AML-193 (cell line): ENCODE measurements around the gene ADH1C.
"Not testable (repeated sequence)": the region's sequence is repeated elsewhere in the genome, so short reads cannot be mapped to it uniquely, and the experiment has no call there.

Source experiments
- DNase-seq, 2 experiments: peaks; one replicate each; lab custom pipeline; 2025; lab: John Stamatoyannopoulos, UW

Gene ADH1C

DNA sequence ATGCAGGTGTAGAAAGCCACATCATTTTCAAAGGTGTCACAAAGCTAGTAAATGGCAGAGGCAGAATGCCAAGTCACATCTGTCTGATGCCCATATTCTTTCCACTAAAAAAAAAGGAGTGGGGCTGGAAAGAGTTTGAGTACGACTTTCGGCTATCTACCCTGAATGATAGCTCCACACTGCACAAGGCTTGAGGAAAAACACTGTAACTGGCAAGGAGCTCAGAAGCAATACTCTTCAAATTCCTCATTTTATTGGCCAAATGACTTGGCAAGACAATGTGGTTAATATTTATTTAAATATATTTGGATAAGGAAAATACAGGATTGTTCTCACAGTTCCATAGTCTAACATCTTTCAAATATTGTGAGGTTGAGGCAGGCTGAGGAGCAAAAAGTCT is 5.4 kb upstream of the ADH1C start:
- DNase-seq = no peak

DNA sequence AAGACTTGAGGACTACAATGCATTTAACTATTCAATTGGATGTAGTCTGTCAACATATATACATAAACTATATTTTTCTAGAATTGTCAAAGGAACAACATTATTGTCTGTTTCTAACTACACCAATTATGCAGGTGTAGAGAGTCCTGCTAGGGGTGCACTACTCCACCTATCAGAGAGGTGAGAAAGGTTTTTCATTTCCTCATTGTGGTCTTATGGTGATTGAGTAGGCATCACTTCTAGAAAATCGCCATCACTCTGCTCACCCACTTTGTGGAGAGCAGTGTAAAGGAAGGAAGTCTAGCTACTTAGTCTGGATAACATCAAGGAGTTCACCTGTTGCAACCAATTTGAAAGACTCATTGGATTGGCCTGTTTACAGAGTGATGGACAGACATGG is 4.4 kb upstream of the ADH1C start:
- no peak for DNase-seq

DNA sequence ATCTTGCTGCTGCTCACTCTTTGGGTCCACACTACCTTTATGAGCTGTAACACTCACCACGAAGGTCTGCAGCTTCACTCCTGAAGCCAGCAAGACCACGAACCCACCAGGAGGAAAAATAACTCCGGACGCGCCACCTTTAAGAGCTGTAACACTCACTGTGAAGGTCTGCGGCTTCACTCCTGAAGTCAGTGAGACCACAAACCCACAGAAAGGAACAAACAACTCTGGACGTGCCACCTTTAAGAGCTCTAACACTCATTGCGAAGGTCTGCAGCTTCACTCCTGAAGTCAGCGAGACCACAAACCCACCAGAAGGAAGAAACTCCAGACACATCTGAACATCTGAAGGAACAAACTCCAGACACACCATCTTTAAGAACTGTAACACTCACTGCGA is 3.6 kb upstream of the ADH1C start:
- not testable (repeated sequence) for DNase-seq

DNA sequence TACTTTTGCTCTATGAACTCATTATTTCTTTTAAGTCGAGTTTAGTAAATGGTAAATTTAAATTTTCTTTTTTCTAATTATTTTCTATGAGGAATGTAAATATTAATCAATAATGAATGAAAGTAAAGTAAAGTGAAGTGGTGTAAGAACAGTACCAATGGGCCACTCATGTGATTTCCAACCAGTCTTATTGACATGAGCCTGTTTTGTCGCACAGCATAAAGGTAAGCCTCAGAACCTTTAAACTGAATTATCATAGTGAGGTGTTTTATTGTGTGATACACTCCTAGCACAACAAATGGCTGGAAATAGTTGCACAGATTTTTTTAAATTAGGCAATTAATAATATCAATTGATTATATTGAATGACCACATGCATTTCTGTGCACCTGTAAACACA is 1.1 kb downstream of the ADH1C start:
- no peak for DNase-seq

DNA sequence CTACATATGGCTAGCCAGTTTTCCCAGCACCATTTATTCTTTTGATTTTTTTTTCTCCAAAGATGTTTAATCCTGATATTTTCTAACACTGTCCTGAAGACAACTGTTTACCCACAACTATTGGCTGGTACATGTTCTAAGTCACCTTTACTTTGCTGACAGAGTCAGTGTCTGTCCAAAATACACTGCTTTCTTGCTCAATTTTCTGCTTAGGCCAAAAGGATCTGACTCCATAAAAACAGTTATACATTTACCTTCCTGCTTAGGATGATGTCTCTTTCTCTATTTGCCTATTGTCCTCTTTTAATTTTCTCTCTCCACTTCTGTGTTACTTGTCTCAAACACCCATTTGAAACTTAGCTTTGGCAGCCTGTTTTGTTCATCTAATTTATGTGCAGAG is 3.2 kb downstream of the ADH1C start:
- DNase-seq = no peak

DNA sequence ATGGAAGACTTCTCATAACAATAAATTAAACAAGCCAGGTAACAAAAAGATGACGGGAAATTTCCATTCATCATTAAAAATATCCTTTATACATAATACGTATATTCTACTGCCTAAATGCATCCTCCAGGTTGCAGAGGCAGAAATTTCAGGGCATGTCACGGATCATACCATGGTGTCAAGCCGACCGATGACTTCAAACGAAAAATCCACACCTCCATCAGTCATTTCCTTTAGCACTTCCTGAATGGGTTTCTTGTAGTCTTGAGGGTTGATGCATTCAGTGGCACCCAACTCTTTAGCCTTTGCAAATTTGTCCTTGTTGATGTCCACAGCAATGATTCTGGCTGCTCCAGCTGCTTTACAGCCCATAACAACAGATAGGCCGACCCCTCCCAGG is 9.9 kb downstream of the ADH1C start:
- DNase-seq = not testable (repeated sequence)

DNA sequence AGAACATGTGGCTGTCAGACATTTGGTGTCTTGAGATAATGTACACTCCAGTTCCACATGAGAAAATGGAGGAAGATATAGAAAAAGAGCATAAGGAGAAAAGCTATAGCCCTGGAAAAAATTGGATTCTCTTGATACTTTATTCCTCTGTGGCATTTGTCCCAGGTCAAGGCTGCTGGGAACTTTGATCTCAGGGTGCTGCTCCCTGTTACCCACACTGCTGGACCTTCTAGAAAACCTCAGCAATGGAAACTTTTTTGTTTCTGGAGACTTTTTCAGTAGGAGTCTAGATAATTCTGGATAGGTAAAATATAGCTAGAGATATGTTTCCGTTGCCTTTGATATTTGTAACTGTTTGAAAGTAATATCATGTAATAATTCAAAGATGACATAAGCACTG is 11.1 kb downstream of the ADH1C start:
- no peak for DNase-seq

DNA sequence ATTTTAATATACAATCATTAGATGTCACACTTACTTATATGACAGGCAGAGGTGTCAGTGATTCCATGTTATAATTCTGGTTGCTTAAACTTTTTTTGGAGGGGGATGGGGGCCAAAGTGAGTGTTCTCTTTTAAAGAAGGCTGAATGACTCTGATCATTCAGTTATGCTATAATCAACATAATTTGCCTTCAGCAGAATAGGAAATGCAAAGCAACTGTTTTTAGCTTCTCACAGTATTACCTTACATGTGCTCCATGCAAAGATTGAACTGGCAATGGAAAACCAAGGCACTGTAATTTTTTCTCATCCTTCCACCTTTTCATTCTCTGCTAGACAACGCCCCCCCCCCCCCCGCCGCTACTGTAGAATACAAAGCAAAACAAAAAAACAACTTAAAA is 13.4 kb downstream of the ADH1C start:
- no peak for DNase-seq

DNA sequence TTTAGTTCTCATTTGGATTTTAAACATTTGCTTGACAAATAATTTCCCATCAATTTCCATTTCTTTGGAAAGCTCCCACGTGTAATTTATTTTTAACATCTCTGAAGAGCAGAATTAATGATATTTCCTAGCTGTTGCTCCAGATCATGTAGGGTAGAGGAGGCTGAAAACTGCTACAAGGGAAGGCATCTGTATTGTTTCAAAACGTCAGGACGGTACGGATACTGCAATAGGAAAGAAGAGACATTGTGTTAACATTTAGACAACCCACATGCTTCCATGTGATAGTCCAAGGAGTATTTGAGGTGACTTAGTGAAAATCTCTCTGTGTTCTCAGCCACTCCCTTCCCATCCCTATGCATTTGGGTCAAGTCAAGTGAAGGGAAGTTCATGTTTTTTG is 16.0 kb downstream of the ADH1C start:
- DNase-seq = no peak

DNA sequence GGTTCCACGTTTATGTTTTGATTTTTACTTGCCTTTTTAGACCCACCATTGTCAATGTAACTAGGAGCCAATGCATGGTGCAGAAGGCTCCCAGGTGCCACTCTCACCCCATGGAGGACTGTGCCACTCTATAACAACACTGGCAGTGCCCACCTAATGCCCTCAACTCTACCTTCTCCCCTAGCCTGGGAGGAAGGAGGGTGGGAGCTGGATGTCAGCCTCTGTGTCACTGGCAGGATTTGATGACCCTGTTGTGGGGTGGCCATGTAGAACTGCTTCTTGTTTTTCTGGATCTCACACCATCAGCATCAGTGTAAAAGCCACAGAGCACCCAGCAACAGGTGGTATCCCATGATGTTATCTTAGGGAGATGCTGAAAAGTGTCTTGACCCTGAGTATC is 17.7 kb downstream of the ADH1C start:
- DNase-seq = no peak

DNA sequence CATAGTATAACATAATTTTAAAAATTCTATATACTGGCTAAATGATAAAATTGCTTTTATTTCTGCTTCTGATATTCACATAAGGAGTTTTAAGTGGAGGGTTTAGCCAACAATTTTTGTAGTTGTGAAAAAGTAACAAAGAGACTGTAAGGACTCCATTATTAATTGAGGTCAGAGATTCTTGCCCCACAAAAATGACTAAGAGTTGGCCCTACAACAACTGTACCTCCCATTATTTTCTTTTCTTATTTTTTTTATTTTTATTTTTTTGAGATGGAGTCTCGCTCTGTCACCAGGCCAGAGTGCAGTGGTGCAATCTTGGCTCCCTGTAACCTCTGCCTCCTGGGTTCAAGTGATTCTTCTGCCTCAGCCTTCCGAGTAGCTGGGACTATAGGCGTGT is 21.9 kb downstream of the ADH1C start:
- no peak for DNase-seq

DNA sequence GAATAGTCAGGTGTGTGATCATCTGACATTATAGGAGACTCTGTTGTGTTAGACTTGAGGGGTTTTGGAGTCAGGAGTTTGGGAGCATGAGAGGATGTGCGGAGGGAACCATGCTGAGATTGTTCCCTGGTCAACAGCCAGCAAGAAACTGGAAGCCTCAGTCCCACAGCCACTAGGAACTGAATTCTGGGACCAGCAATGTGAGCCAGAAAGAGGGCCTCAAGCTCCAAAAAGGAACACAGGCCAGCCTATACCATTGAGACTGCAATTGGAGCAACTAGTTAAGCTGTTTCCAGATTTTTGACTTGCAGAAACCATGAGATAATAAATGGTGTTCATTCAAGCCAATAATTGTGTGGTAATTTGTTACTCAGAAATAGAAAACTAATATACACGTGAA is 22.7 kb downstream of the ADH1C start:
- DNase-seq = no peak

DNA sequence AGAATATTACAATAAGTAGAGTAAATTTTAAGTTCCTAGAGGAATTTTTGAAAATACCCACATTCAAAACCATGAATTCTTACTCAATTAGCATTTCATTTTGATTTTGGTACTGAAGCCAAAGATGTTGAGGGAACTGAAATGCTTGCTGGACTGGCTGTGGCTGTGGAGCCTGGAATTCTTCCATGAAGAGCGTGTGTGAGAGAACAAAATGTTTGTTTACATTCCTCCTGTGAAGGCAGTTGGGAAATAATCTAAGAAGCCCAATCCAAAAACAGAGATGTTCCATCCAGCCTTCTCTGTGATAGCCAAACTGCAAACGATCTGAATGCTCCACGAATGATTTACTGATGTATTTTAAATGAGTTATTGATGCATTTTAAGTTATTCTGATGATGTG is 27.6 kb downstream of the ADH1C start:
- DNase-seq = no peak

DNA sequence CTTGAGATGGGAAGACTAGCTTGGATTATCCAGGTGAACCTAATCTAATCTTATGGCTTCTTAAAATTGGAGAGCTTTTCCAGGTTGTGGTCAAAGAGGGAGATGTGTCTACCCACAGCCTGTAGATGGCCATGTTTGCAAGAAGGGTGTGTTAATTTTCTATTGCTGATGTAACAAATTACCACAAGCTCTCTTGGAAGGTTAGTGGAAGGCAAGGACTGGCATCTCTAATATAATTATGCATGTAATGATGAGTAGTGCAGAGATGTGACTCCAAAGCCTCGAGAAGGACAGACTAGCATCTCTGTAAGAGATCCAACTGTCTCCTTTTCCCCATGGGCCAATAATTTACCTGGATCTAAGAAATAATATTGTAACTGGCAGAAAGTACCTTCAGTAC is 28.2 kb downstream of the ADH1C start:
- no peak for DNase-seq

DNA sequence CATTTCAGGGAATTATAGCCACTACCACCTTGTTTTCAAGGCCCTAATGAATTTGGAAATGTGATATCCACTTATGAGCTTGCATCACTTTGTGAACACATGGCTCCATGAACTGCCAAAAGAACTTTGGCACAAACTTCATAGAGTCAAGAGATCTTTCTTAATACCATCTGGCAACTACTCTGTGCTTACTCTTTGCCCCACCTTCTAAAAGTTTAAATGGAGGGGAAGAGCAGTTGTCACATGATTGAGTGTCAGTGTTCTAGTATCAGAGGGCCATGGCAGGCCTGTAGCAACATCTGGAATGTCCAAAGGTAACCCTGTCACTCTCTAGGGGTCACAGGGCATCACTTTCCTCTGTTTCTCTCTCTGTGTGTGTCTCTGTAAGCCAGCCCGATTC is 28.8 kb downstream of the ADH1C start:
- DNase-seq = no peak

DNA sequence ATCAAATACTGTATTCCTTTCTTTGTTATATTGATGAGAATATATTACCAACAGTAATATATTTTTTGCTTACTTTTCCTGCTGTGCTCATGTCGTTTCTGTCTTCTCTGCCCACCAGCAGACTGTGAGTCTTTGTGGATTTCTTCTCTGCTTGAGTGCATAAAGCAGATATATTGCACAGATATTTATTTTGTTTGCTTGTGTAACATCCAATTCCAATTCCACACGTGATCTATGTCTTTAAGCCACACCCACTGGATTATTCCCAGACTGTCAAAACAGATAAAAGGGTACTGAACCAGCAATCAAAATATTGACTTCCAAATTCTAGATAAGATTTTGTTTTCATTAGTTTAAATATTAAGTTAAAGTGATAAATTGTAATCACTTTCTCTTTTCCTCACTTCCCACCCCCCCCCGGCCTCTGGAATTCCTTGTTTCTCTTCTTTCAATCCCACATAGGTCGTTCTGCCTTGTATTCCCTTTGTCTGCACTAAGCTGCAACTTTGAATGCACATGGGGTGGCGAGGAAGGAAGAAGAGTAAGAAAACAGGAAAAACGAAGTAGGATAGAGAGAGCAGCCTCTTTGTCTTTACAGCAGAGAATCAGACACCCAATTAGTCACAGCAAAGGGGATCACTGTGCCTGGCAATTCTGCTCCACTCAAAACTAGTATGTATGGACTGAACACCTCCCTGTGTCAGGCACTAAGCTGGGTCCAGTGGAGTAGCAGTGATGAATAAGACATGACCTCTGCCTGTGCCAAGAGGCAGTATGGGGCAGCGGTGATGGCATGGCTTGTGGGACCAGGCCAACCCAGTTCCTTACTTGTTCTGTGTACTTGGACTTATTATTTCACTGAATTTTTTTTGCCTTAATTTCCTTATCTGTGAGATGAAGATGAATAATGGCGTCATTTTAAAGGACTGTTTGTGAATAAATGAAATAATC is 31.0 kb downstream of the ADH1C start, which contains the start of gene ADH1B:
Gene ADH1B (minus strand): TSS at position 161 of the 951 bp plus-strand sequence. CDS start 70 bp downstream, at position 91.
- no peak for DNase-seq

DNA sequence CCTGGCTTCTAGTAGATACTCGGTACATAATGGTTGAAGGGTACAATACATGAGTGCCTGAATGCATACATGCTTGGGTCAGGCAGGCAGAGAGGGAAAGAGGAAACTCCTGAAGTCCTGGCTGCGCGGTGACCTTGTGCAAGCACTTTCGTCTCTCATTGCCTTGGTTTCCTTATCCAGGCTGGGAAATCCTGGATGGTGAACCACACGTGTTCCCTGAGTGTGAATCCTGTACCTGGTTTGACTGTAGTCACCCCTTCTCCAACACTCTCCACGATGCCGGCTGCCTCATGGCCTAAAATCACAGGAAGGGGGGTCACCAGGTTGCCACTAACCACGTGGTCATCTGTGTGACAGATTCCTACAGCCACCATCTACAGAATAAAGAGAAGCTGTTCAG is 34.7 kb downstream of the ADH1C start:
- not testable (repeated sequence) for DNase-seq

DNA sequence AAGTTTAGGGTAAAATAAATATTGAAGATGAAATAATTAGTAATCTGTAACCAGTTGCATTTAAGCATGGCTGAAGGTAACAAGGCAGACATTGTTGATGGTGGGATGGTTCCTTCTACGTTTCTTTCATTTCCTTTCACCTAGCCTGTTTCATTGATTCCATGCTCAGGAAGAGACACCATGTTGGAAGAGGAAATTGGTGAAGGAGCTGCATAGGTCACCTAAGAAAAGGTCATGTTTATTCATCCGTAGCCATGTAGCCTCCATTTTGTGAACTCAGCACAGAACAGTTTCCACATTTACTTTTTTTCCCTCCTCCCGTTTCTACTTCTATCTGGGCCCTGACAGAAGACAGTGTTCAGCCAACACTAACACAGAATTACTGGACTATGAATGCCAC is 35.2 kb downstream of the ADH1C start:
- no peak for DNase-seq

DNA sequence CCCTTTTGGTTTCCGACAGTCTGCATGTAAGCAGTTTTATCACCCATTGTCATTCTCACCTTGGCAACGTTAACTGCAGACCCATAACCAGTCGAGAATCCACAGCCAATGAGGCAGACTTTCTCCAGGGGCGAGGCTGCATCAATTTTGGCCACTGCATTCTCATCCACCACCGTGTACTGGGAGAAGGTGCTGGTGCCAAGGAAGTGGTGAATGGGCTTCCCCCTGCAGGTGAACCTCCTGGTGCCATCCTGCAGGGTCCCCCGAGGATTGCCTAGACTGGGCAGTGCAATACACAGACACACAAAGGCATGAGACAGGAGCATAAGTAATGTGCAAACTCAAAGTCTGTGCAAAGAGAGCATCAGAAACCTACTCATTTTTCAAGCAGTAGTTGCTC is 36.7 kb downstream of the ADH1C start:
- DNase-seq = no peak

DNA sequence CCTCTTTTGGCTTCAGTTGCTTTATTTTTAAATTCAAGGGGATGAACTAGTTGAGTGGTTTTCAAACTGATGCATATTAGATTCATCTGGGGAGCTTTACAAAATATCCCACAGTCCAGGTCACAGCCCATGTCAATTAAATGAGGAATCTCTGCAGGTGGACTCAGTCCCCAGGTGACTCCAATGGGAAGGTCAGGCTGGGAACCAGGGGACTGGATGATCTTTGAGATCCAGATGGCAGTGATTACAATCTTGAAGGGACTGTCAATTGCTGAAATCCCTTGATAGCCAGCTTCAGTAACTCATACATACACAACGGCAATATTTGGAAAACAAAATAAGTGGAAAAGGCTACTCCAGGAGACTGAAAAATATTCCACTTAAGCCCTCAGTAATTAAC is 38.3 kb downstream of the ADH1C start:
- DNase-seq = no peak

DNA sequence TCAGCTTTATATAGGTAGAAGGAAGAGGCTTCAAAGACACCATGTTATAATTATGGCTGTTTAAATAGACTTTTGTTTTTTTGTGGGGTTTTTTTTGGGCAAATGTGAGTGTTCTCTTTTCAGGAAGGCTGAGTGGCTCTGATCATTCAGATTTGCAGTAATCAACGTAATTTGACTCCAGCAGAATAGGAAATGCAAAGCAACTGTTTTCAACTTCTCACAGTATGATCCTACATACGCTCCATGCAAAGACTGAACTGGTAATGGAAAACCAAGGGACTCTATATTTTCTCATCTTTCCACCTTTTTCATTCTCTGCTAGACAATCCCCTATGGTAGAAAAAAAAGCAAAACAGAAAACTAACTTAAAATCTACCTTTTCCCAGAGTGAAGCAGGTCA is 42.2 kb downstream of the ADH1C start:
- no peak for DNase-seq

DNA sequence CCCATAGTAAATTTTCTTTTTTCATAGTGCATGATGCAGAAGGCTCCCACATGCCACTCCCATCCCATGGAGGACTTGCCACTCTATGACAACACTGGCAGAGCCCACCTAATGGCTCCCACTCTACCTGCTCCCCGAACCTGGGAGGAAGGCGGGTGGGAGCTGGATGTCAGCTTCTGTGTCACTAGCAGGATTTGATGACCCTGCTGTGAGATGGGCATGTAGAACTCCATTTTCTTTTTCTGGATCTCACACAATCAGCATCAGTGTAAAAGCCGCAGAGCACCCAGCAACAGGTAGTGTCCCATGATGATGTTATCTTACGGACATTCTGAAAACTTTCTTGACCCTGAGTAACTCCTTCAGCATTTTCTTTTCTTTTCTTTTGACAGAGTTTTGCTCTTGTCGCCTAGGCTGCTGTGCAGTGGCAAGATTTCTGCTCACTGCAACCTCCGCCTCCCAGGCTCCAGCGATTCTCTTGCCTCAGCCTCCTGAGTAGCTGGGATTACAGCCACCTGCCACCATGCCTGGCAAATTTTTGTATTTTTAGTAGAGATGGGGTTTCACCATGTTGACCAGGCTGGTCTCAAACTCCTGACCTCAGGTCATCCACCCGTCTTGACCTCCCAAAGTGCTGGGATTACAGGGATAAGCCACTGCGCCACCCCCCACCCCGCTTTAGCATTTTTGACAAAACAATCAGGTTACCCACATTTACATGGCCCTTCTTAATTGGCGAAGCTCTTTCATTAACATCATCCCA is 46.7 kb downstream of the ADH1C start:
- DNase-seq = no peak
